Ovary (tissue), 3 donors: ENCODE data around the gene DDRGK1.

Experiments used
- CTCF ChIP-seq, 3 donors: fragments of 450-650 bp in 2 of 3; fragments of 200-600 bp in 1 of 3; IDR thresholded peaks; one replicate each; pipeline versions ENCODE4 v1.5.1 to v1.8.0; 2016 to 2022; ENCODE audit warnings: antibody characterized with exemption in 3 of 3, mild to moderate bottlenecking in 1 of 3
- POLR2A ChIP-seq: fragments of 450-650 bp; IDR thresholded peaks from one replicate; pipeline ENCODE4 v1.6.1; 2017; ENCODE audit warnings: antibody characterized with exemption, mild to moderate bottlenecking, moderate library complexity
- donor health status: DM: no; HTN: no; CAD: no.

- TF ChIP-seq POLR2A: no peak
- no peak for TF ChIP-seq CTCF (IDR thresholded peaks at IDR 0.05)
Measured at GRCh38 chr20:3157817-3158216, 46.7 kb downstream of the DDRGK1 start.
